ENCODE data around the gene BTG4.

DNA sequence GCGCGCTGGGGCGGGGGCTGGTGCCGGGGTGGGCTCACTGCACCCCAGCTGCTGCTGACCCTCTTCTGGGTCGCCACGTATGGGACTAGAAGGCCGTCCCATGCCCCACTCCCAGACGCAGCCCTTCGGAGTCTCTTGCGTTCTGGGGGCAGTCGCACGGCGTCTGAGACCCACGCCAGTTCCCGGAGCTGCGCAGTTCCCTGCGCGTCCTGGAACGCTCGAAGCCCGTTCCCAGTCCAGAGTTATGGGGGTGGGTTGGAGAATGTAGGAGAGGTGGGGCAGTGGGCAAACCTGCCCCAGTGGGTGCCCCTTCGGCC, 28.7 kb upstream of the BTG4 start:
- TF ChIP-seq, protein P1, sequence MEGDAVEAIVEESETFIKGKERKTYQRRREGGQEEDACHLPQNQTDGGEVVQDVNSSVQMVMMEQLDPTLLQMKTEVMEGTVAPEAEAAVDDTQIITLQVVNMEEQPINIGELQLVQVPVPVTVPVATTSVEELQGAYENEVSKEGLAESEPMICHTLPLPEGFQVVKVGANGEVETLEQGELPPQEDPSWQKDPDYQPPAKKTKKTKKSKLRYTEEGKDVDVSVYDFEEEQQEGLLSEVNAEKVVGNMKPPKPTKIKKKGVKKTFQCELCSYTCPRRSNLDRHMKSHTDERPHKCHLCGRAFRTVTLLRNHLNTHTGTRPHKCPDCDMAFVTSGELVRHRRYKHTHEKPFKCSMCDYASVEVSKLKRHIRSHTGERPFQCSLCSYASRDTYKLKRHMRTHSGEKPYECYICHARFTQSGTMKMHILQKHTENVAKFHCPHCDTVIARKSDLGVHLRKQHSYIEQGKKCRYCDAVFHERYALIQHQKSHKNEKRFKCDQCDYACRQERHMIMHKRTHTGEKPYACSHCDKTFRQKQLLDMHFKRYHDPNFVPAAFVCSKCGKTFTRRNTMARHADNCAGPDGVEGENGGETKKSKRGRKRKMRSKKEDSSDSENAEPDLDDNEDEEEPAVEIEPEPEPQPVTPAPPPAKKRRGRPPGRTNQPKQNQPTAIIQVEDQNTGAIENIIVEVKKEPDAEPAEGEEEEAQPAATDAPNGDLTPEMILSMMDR (IDR thresholded peaks at IDR 0.05; ENCODE audit: low read depth, low read length) = no peak
- no peak for TF ChIP-seq EZH2phosphoT487 (IDR thresholded peaks at IDR 0.05; ENCODE audit: low read depth)
